ENCODE results near the gene SUPT6H. TPM values are rescaled to one million over a fixed set of nuclear protein-coding genes. Genes with fewer than 3 reads are reported as not detected.

Gene SUPT6H
- total RNA-seq, 4 donors from 2014 or later: 47.2 to 86.7 (median 71.3) TPM

GRCh38 chr17:28751600-28752366, 89.8 kb downstream of the SUPT6H start:
- H3K4me3 ChIP-seq (ENCODE audit: low read depth, poor library complexity, severe bottlenecking): no peak overlapping the region
- WGBS, 2 donors: 95% methylated on average over 10 of the region's 10 CpGs
- no peak for DNase-seq (ENCODE audit: low spot score in 2 of 2)
- TF ChIP-seq POLR2A (IDR thresholded peaks at IDR 0.05): no peak
- TF ChIP-seq, protein P1, sequence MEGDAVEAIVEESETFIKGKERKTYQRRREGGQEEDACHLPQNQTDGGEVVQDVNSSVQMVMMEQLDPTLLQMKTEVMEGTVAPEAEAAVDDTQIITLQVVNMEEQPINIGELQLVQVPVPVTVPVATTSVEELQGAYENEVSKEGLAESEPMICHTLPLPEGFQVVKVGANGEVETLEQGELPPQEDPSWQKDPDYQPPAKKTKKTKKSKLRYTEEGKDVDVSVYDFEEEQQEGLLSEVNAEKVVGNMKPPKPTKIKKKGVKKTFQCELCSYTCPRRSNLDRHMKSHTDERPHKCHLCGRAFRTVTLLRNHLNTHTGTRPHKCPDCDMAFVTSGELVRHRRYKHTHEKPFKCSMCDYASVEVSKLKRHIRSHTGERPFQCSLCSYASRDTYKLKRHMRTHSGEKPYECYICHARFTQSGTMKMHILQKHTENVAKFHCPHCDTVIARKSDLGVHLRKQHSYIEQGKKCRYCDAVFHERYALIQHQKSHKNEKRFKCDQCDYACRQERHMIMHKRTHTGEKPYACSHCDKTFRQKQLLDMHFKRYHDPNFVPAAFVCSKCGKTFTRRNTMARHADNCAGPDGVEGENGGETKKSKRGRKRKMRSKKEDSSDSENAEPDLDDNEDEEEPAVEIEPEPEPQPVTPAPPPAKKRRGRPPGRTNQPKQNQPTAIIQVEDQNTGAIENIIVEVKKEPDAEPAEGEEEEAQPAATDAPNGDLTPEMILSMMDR (IDR thresholded peaks at IDR 0.05): no peak
- intact Hi-C loops (cut with DNase I; ENCODE audit: low total_unique reads): no loop called here

Other genes starting within 250 kb of the SUPT6H start
- 10 to 100 TPM in 2 of 4 donors, 1 to 10 TPM in 2; 1.2 to 13.2 (median 9.8) TPM for gene SLC13A2, start 188.6 kb upstream of the SUPT6H start, total RNA-seq
- 10 to 100 TPM; 28.9 to 65.0 (median 45.4) TPM for gene FOXN1, start 155.9 kb upstream of the SUPT6H start, total RNA-seq
- gene UNC119, start 109.6 kb upstream of the SUPT6H start, total RNA-seq: 10 to 100 TPM; 41.2 to 41.6 (median 41.4) TPM
- 10 to 100 TPM; 57.6 to 84.0 (median 75.1) TPM for gene PIGS, start 90.7 kb upstream of the SUPT6H start, total RNA-seq
- 100 to 1,000 TPM; 109 to 186 (median 138) TPM for gene ALDOC, start 85.3 kb upstream of the SUPT6H start, total RNA-seq
- gene SPAG5, start 63.2 kb upstream of the SUPT6H start, total RNA-seq: 10 to 100 TPM in 1 of 4 donors, 1 to 10 TPM in 3; 4.0 to 12.4 (median 7.7) TPM
- gene RSKR, start 48.0 kb upstream of the SUPT6H start, total RNA-seq: 1 to 10 TPM; 6.7 to 8.7 (median 6.9) TPM
- gene BLTP2, start 17.0 kb upstream of the SUPT6H start, total RNA-seq: 10 to 100 TPM; 51.0 to 93.7 (median 83.7) TPM
- 10 to 100 TPM; 36.6 to 47.4 (median 38.0) TPM for gene SDF2, start 299 bp upstream of the SUPT6H start, total RNA-seq
- gene PROCA1, start 49.7 kb downstream of the SUPT6H start, total RNA-seq: 1 to 10 TPM in 3 of 4 donors, not detected in 1; 1.0 to 3.7 (median 3.3) TPM
- 100 to 1,000 TPM in 2 of 4 donors, 10 to 100 TPM in 2; 76.6 to 138 (median 103) TPM for gene RAB34, start 55.7 kb downstream of the SUPT6H start, total RNA-seq
- gene RPL23A, start 57.8 kb downstream of the SUPT6H start, total RNA-seq: 100 to 1,000 TPM; 538 to 966 (median 735) TPM
- 10 to 100 TPM in 3 of 4 donors, 1 to 10 TPM in 1; 9.4 to 33.6 (median 23.5) TPM for gene TLCD1, start 64.0 kb downstream of the SUPT6H start, total RNA-seq
- gene NEK8, start 66.6 kb downstream of the SUPT6H start, total RNA-seq: 1 to 10 TPM; 2.1 to 9.5 (median 4.4) TPM
- 10 to 100 TPM; 11.0 to 30.9 (median 21.8) TPM for gene TRAF4, start 81.8 kb downstream of the SUPT6H start, total RNA-seq
- 10 to 100 TPM; 10.7 to 18.0 (median 12.0) TPM for gene FAM222B, start 180.6 kb downstream of the SUPT6H start, total RNA-seq
- gene ERAL1, start 192.8 kb downstream of the SUPT6H start, total RNA-seq: 10 to 100 TPM; 39.4 to 45.2 (median 41.6) TPM
- gene FLOT2, start 235.5 kb downstream of the SUPT6H start, total RNA-seq: 100 to 1,000 TPM in 1 of 4 donors, 10 to 100 TPM in 3; 38.7 to 117 (median 45.6) TPM
- 10 to 100 TPM; 19.2 to 22.9 (median 19.5) TPM for gene DHRS13, start 240.9 kb downstream of the SUPT6H start, total RNA-seq